H9 (cell line): ENCODE data around the gene KDM2A. TPM values are rescaled to one million over a fixed set of nuclear protein-coding genes. Genes with fewer than 3 reads are reported as not detected.

ENCODE experiments used
- DNase-seq: peaks from one replicate; pipeline ENCODE4 v3.0.0-alpha.2; 2017
- H2AFZ ChIP-seq: one replicate; pipeline ENCODE4 v1.6.1; 2013; ENCODE audit warnings: mild to moderate bottlenecking, low read length, control low read depth, moderate library complexity
- H2AK5ac ChIP-seq: 2 replicates; pipeline ENCODE4 v1.6.1; 2013; ENCODE audit warnings: low read length, control low read depth, mixed read lengths; ENCODE audit not compliant: insufficient read length
- H2BK120ac ChIP-seq: one replicate; pipeline ENCODE4 v1.6.1; 2013; ENCODE audit warnings: low read depth, mild to moderate bottlenecking, low read length, control low read depth, inconsistent platforms; ENCODE audit not compliant: poor library complexity, severe bottlenecking
- H2BK12ac ChIP-seq: 2 replicates; pipeline ENCODE4 v1.6.1; 2013; ENCODE audit warnings: low read length, control low read depth, mixed read lengths, low read depth; ENCODE audit not compliant: insufficient read length
- H2BK15ac ChIP-seq: 2 replicates; pipeline ENCODE4 v1.6.1; 2013; ENCODE audit warnings: low read depth, low read length, control low read depth
- H2BK20ac ChIP-seq: one replicate; pipeline ENCODE4 v1.6.1; 2013; ENCODE audit warnings: low read depth, mild to moderate bottlenecking, low read length, control low read depth, inconsistent platforms; ENCODE audit not compliant: poor library complexity, severe bottlenecking
- H2BK5ac ChIP-seq: 2 replicates; pipeline ENCODE4 v1.6.1; 2013; ENCODE audit warnings: low read length, control low read depth, mixed read lengths; ENCODE audit not compliant: insufficient read length
- H3K14ac ChIP-seq: 2 replicates; pipeline ENCODE4 v1.6.1; 2013; ENCODE audit warnings: low read length, control low read depth; ENCODE audit not compliant: insufficient read depth
- H3K18ac ChIP-seq: 2 replicates; pipeline ENCODE4 v1.6.1; 2013; ENCODE audit warnings: low read depth, mild to moderate bottlenecking, mixed read lengths, low read length, control low read depth; ENCODE audit not compliant: insufficient read length
- H3K23ac ChIP-seq: 2 replicates; pipeline ENCODE4 v1.6.1; 2013; ENCODE audit warnings: low read length, control low read depth, mixed read lengths, low read depth; ENCODE audit not compliant: insufficient read length
- H3K23me2 ChIP-seq: 2 replicates; pipeline ENCODE4 v1.6.1; 2013; ENCODE audit warnings: low read depth, mild to moderate bottlenecking, mixed read lengths, low read length, control low read depth; ENCODE audit not compliant: insufficient read length, poor library complexity, severe bottlenecking
- H3K27ac ChIP-seq: 2 replicates; pipeline ENCODE4 v1.5.1; 2013; ENCODE audit warnings: low read length, control low read depth, mixed read lengths, low read depth; ENCODE audit not compliant: insufficient read length
- H3K27me3 ChIP-seq: 2 replicates; pipeline ENCODE4 v1.6.1; 2013; ENCODE audit warnings: low read length, control low read depth, inconsistent platforms; ENCODE audit not compliant: insufficient read depth
- H3K4ac ChIP-seq: 2 replicates; pipeline ENCODE4 v1.6.1; 2013; ENCODE audit warnings: low read depth, mild to moderate bottlenecking, control low read depth, inconsistent platforms, low read length, moderate library complexity
- H3K4me1 ChIP-seq: 2 replicates; pipeline ENCODE4 v1.6.1; 2013; ENCODE audit warnings: low read length, control low read depth, inconsistent platforms; ENCODE audit not compliant: insufficient read depth
- H3K4me2 ChIP-seq: 2 replicates; pipeline ENCODE4 v1.6.1; 2013; ENCODE audit warnings: low read length, control low read depth, mixed read lengths; ENCODE audit not compliant: insufficient read length, insufficient read depth
- H3K56ac ChIP-seq: 2 replicates; pipeline ENCODE4 v1.6.1; 2013; ENCODE audit warnings: low read depth, mild to moderate bottlenecking, mixed read lengths, low read length, control low read depth; ENCODE audit not compliant: insufficient read length
- H3K79me1 ChIP-seq: 2 replicates; pipeline ENCODE4 v1.6.1; 2013; ENCODE audit warnings: low read depth, mild to moderate bottlenecking, moderate library complexity, low read length, control low read depth, inconsistent platforms; ENCODE audit not compliant: insufficient read depth, poor library complexity, severe bottlenecking
- H3K79me2 ChIP-seq: 2 replicates; pipeline ENCODE4 v1.6.1; 2013; ENCODE audit warnings: low read length, control low read depth, inconsistent platforms; ENCODE audit not compliant: insufficient read depth
- H3K9ac ChIP-seq: 2 replicates; pipeline ENCODE4 v1.6.1; 2013; ENCODE audit warnings: low read length, control low read depth, mixed read lengths; ENCODE audit not compliant: insufficient read length; ENCODE audit errors: extremely low read depth
- H3K9me3 ChIP-seq: one replicate; pipeline ENCODE4 v1.6.1; 2013; ENCODE audit warnings: low read depth, low read length, inconsistent platforms; ENCODE audit not compliant: control insufficient read depth
- H3T11ph ChIP-seq: one replicate; pipeline ENCODE4 v1.6.1; 2013; ENCODE audit warnings: mild to moderate bottlenecking, low read length, control low read depth, inconsistent platforms
- H4K20me1 ChIP-seq: one replicate; pipeline ENCODE4 v1.6.1; 2013; ENCODE audit not compliant: control insufficient read depth, insufficient read length, insufficient read depth
- H4K5ac ChIP-seq: 2 replicates; pipeline ENCODE4 v1.6.1; 2013; ENCODE audit warnings: low read depth, mild to moderate bottlenecking, mixed read lengths, low read length, control low read depth; ENCODE audit not compliant: insufficient read length
- H4K8ac ChIP-seq: replicated peaks from 2 replicates; pipeline ENCODE4 v1.6.1; 2013; ENCODE audit warnings: low read length, control low read depth, mixed read lengths, low read depth; ENCODE audit not compliant: insufficient read length
- H4K91ac ChIP-seq: 2 replicates; pipeline ENCODE4 v1.6.1; 2013; ENCODE audit warnings: low read depth, mild to moderate bottlenecking, moderate library complexity, mixed read lengths, low read length, control low read depth; ENCODE audit not compliant: insufficient read length
- H3K27ac Mint-ChIP-seq, 3 experiments: 2 replicates in 2 of 3; 3 replicates in 1 of 3; pipeline ENCODE4 v1.8.0; 2020 to 2021; ENCODE audit warnings: mixed read lengths in 3 of 3, mild to moderate bottlenecking in 1 of 3, moderate library complexity in 1 of 3
- H3K27me3 Mint-ChIP-seq: 2 replicates; pipeline ENCODE4 v1.8.0; 2021; ENCODE audit warnings: low read depth, mild to moderate bottlenecking, moderate library complexity, mixed read lengths
- H3K36me3 Mint-ChIP-seq, 3 experiments: 2 replicates in 2 of 3; 3 replicates in 1 of 3; pipeline ENCODE4 v1.8.0; 2020 to 2021; ENCODE audit warnings: low read depth in 3 of 3, mixed read lengths in 3 of 3; ENCODE audit not compliant: insufficient read depth in 1 of 3
- H3K4me1 Mint-ChIP-seq, 2 experiments: 2 replicates each; pipeline ENCODE4 v1.8.0; 2020; ENCODE audit warnings: mixed read lengths in 2 of 2
- H3K4me3 Mint-ChIP-seq, 2 experiments: 2 replicates in 1 of 2; 3 replicates in 1 of 2; pipeline ENCODE4 v1.8.0; 2020 to 2021; ENCODE audit warnings: mild to moderate bottlenecking in 2 of 2, mixed read lengths in 2 of 2, moderate library complexity in 1 of 2
- H3K9me3 Mint-ChIP-seq, 2 experiments: 2 replicates in 1 of 2; 3 replicates in 1 of 2; pipeline ENCODE4 v1.8.0; 2020; ENCODE audit warnings: mild to moderate bottlenecking in 2 of 2, mixed read lengths in 2 of 2, moderate library complexity in 1 of 2
- WGBS: extraction: QIAGEN DNeasy Blood & Tissue Kit; methylation state at CpG from one replicate; pipeline ENCODE4 v1.1.7; 2013; ENCODE audit warnings: missing lambda C conversion rate, low lambda C conversion rate, mixed read lengths; ENCODE audit not compliant: insufficient read length; ENCODE audit errors: extremely low coverage; 5-methylcytosine and 5-hydroxymethylcytosine counted together
- total RNA-seq: library from RNA; stranded (reverse); gene quantifications from 2 replicates; pipeline ENCODE4 v1.2.1, GENCODE V29; 2021
- TF ChIP-seq, protein P1 (sequence below): fragments of 200-600 bp; sonication (generic); conservative IDR thresholded peaks from 3 replicates; pipeline ENCODE4 v1.8.0; 2021; ENCODE audit warnings: antibody characterized with exemption, mild to moderate bottlenecking

KDM2A gene
- total RNA-seq, 1 experiment from 2014 or later, result 85.9 TPM

GRCh38 chr11:67264260-67264659 lies 145.2 kb downstream of the KDM2A start:
- no peak overlapping the region for H2AK5ac ChIP-seq
- H3K27ac Mint-ChIP-seq, result no peak overlapping the region
- WGBS, result no CpG with 5 or more reads among the region's 5 CpGs

More at GRCh38 chr11:67264260-67264659, 145.2 kb downstream of the KDM2A start:
- Histone ChIP-seq H4K8ac (no peak overlapping the region), H3K18ac (no peak overlapping the region), H2BK12ac (no peak overlapping the region), H3K27me3 (no peaks in the 10 kb centered on the region; the same call in 1 of the 2 replicates), H2BK5ac (no peak overlapping the region), H4K20me1 (peaks cover 3% of the 10 kb centered on the region), H3K23ac (no peak overlapping the region), H2BK120ac (no peak overlapping the region), H4K91ac (no peak overlapping the region), H3K4me1 (no peaks in the 10 kb centered on the region; the same call in 1 of the 2 replicates), H3K27ac (no peak overlapping the region), H3K4ac (no peak overlapping the region), H3K79me1 (no peaks in the 10 kb centered on the region), H3K9ac (no peak overlapping the region), H3T11ph (no peak overlapping the region), H3K79me2 (peaks cover 5% of the 10 kb centered on the region; the same call in 1 of the 2 replicates), H3K56ac (no peak overlapping the region), H3K23me2 (peaks cover 11% of the 10 kb centered on the region), H2BK20ac (no peak overlapping the region), H3K9me3 (no peaks in the 10 kb centered on the region), H4K5ac (no peak overlapping the region), H2AFZ (no peak overlapping the region), H2BK15ac (no peak overlapping the region), H3K4me2 (no peak overlapping the region), H3K14ac (no peak overlapping the region)
- H3K9me3 Mint-ChIP-seq, result no peaks in the 10 kb centered on the region
- TF ChIP-seq, protein P1, sequence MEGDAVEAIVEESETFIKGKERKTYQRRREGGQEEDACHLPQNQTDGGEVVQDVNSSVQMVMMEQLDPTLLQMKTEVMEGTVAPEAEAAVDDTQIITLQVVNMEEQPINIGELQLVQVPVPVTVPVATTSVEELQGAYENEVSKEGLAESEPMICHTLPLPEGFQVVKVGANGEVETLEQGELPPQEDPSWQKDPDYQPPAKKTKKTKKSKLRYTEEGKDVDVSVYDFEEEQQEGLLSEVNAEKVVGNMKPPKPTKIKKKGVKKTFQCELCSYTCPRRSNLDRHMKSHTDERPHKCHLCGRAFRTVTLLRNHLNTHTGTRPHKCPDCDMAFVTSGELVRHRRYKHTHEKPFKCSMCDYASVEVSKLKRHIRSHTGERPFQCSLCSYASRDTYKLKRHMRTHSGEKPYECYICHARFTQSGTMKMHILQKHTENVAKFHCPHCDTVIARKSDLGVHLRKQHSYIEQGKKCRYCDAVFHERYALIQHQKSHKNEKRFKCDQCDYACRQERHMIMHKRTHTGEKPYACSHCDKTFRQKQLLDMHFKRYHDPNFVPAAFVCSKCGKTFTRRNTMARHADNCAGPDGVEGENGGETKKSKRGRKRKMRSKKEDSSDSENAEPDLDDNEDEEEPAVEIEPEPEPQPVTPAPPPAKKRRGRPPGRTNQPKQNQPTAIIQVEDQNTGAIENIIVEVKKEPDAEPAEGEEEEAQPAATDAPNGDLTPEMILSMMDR, result no peak
- no peak for DNase-seq
- peaks cover 0 to 11% (median 10%) of the 10 kb centered on the region in 3 experiments; a peak in 5 of 7 replicates for H3K36me3 Mint-ChIP-seq
- H3K27me3 Mint-ChIP-seq, result peaks cover 44% of the 10 kb centered on the region
- H3K4me3 Mint-ChIP-seq, result peak overlapping the region in 1 of 2 experiments; percentile 33; a peak in 1 of 5 replicates
- H3K4me1 Mint-ChIP-seq, result peaks cover 23 to 30% of the 10 kb centered on the region in 2 experiments
